Measurements from ENCODE around the gene PRKCB. TPM values are rescaled to one million over a fixed set of nuclear protein-coding genes. Genes with fewer than 3 reads are reported as not detected.

PRKCB gene
- total and polyA plus RNA-seq, 2 donors from 2014 or later, result 0.62 to 17.8 TPM

DNA sequence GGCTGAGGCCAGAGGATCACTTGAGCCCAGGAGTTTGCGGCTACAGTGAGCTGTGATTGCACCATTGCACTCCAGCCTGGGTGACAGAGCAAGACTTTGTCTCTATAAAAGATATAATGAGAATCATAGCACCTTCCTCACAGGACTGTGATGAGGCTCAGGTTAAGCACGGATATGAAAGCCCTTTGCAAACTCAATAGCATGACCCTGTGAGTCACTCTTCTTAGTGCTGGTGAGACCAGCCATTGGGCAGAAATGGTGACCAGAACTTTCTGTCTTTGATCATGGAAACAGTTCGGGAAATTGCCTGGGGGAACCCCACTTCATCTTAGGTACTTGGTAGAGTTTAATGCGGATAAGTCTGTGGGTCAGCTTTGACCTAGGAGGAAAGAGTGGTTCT lies 144.2 kb downstream of the PRKCB start:
- FAIRE-seq (no peak), DNase-seq (no peak)
- no peaks in the 10 kb centered on the region for H3K27me3 ChIP-seq (ENCODE audit: control insufficient read depth, insufficient read depth, low read length)
- no peaks in the 10 kb centered on the region for H3K4me1 ChIP-seq (ENCODE audit: control insufficient read depth in 2 of 3, insufficient read depth in 2 of 3, low read depth in 1 of 3, low read length in 3 of 3)
- H3K27ac ChIP-seq (ENCODE audit: low read depth in 2 of 2, low read length in 2 of 2), result no peak overlapping the region
- no peaks in the 10 kb centered on the region for H3K9me3 ChIP-seq (ENCODE audit: control insufficient read depth in 2 of 3, insufficient read depth in 1 of 3, low read length in 3 of 3)
- H3K9ac ChIP-seq (ENCODE audit: low read length in 3 of 3), result no peak overlapping the region
- H3K36me3 ChIP-seq (ENCODE audit: control insufficient read depth in 2 of 3, insufficient read depth in 3 of 3, low read length in 3 of 3), result no peaks in the 10 kb centered on the region
- no peak overlapping the region for H3K4me3 ChIP-seq (ENCODE audit: low read length in 3 of 3)
- TF ChIP-seq, protein P1, sequence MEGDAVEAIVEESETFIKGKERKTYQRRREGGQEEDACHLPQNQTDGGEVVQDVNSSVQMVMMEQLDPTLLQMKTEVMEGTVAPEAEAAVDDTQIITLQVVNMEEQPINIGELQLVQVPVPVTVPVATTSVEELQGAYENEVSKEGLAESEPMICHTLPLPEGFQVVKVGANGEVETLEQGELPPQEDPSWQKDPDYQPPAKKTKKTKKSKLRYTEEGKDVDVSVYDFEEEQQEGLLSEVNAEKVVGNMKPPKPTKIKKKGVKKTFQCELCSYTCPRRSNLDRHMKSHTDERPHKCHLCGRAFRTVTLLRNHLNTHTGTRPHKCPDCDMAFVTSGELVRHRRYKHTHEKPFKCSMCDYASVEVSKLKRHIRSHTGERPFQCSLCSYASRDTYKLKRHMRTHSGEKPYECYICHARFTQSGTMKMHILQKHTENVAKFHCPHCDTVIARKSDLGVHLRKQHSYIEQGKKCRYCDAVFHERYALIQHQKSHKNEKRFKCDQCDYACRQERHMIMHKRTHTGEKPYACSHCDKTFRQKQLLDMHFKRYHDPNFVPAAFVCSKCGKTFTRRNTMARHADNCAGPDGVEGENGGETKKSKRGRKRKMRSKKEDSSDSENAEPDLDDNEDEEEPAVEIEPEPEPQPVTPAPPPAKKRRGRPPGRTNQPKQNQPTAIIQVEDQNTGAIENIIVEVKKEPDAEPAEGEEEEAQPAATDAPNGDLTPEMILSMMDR (IDR thresholded peaks at IDR 0.05; ENCODE audit: borderline replicate concordance, extremely low read depth, insufficient read depth), result no peak
- intact Hi-C loops (cut with DNase I), result no loop called here

DNA sequence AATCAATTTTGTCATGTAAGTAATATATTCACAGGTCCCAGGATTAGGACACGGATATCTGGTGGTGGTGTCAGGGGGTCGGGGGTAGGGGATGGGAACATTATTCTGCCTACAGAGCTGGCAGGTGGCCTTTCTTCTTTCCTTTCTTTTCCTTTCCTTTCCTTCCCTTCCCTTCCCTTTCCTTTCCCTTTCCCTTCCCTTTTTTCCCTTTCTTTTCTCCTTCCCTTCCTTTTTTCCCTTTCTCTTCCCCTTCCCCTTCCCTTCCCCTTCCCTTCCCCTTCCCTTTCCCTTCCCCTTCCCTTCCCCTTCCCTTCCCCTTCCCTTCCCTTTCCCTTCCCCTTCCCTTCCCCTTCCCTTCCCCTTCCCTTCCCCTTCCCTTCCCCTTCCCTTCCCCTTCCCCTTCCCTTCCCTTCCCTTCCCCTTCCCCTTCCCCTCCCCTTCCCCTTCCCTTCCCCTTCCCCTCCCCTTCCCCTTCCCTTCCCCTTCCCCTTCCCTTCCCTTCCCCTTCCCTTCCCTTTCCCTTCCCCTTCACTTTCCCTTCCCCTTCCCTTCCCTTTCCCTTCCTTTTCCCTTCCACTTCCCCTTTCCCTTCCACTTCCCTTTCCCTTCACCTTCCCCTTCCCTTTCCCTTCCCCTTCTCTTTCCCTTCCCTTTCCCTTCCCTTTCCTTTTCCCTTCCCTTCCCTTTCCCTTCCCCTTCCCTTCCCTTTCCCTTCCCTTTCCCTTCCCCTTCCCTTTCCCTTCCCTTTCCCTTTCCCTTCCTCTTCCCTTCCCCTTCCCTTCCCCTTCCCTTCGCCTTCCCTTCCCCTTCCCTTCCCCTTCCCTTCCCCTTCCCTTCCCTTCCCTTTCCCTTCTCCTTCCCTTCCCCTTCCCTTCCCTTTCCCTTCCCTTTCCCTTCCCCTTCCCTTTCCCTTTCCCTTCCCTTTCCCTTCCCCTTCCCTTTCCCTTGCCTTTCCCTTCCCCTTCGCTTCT lies 145.9 kb downstream of the PRKCB start:
- Histone ChIP-seq H3K36me3 (ENCODE audit: control insufficient read depth in 2 of 3, insufficient read depth in 3 of 3, low read length in 3 of 3) (no peaks in the 10 kb centered on the region), H3K4me3 (ENCODE audit: low read length in 3 of 3) (no peak overlapping the region), H3K9me3 (ENCODE audit: control insufficient read depth in 2 of 3, insufficient read depth in 1 of 3, low read length in 3 of 3) (no peaks in the 10 kb centered on the region), H3K27ac (ENCODE audit: low read depth in 2 of 2, low read length in 2 of 2) (no peak overlapping the region), H3K4me1 (ENCODE audit: control insufficient read depth in 2 of 3, insufficient read depth in 2 of 3, low read depth in 1 of 3, low read length in 3 of 3) (no peaks in the 10 kb centered on the region), H3K9ac (ENCODE audit: low read length in 3 of 3) (no peak overlapping the region), H3K27me3 (ENCODE audit: control insufficient read depth, insufficient read depth, low read length) (no peaks in the 10 kb centered on the region)
- FAIRE-seq (no peak), DNase-seq (no peak)
- intact Hi-C loops (cut with DNase I), result no loop called here
- TF ChIP-seq, protein P1 (IDR thresholded peaks at IDR 0.05; ENCODE audit: borderline replicate concordance, extremely low read depth, insufficient read depth), result no peak

GRCh38 chr16:23986455-23986854 lies 150.7 kb downstream of the PRKCB start:
- no peak overlapping the region for H3K27ac ChIP-seq (ENCODE audit: low read depth in 2 of 2, low read length in 2 of 2)
- no peaks in the 10 kb centered on the region for H3K4me1 ChIP-seq (ENCODE audit: control insufficient read depth in 2 of 3, insufficient read depth in 2 of 3, low read depth in 1 of 3, low read length in 3 of 3)
- peaks cover 0 to 3% (median 0%) of the 10 kb centered on the region in 3 donors for H3K9me3 ChIP-seq (ENCODE audit: control insufficient read depth in 2 of 3, insufficient read depth in 1 of 3, low read length in 3 of 3)
- H3K9ac ChIP-seq (ENCODE audit: low read length in 3 of 3), result no peak overlapping the region
- no peaks in the 10 kb centered on the region for H3K36me3 ChIP-seq (ENCODE audit: control insufficient read depth in 2 of 3, insufficient read depth in 3 of 3, low read length in 3 of 3)
- no peak for DNase-seq
- H3K4me3 ChIP-seq (ENCODE audit: low read length in 3 of 3), result no peak overlapping the region
- intact Hi-C loops (cut with DNase I), result no loop called here
- no peaks in the 10 kb centered on the region for H3K27me3 ChIP-seq (ENCODE audit: control insufficient read depth, insufficient read depth, low read length)
- FAIRE-seq, result no peak
- TF ChIP-seq, protein P1 (IDR thresholded peaks at IDR 0.05; ENCODE audit: borderline replicate concordance, extremely low read depth, insufficient read depth), result no peak

Data from kidney (tissue), 14 donors.